Measurements from ENCODE around the gene MXD3.

GRCh38 chr5:177325868-177326381, 14.2 kb upstream of the MXD3 start:
- no peak for TF ChIP-seq ZBTB17 (tag by site-specific recombination; IDR thresholded peaks at IDR 0.05)
- TF ChIP-seq ZSCAN30 (tag by site-specific recombination; IDR thresholded peaks at IDR 0.05) = no peak
- no peak for TF ChIP-seq ZNF292 (tag by site-specific recombination; IDR thresholded peaks at IDR 0.05; ENCODE audit: borderline replicate concordance, low read depth)
- no peak for TF ChIP-seq CTCF (tag by site-specific recombination; IDR thresholded peaks at IDR 0.05)
- TF ChIP-seq ZNF335 (tag by site-specific recombination; conservative IDR thresholded peaks at IDR 0.05) = no peak
- TF ChIP-seq ZNF837 (tag by site-specific recombination; IDR thresholded peaks at IDR 0.05) = no peak
